Measurements from ENCODE around the gene CGB5.

GRCh38 chr19:49069026-49069425 is 25.4 kb downstream of the CGB5 start:
- TF ChIP-seq, protein P1, sequence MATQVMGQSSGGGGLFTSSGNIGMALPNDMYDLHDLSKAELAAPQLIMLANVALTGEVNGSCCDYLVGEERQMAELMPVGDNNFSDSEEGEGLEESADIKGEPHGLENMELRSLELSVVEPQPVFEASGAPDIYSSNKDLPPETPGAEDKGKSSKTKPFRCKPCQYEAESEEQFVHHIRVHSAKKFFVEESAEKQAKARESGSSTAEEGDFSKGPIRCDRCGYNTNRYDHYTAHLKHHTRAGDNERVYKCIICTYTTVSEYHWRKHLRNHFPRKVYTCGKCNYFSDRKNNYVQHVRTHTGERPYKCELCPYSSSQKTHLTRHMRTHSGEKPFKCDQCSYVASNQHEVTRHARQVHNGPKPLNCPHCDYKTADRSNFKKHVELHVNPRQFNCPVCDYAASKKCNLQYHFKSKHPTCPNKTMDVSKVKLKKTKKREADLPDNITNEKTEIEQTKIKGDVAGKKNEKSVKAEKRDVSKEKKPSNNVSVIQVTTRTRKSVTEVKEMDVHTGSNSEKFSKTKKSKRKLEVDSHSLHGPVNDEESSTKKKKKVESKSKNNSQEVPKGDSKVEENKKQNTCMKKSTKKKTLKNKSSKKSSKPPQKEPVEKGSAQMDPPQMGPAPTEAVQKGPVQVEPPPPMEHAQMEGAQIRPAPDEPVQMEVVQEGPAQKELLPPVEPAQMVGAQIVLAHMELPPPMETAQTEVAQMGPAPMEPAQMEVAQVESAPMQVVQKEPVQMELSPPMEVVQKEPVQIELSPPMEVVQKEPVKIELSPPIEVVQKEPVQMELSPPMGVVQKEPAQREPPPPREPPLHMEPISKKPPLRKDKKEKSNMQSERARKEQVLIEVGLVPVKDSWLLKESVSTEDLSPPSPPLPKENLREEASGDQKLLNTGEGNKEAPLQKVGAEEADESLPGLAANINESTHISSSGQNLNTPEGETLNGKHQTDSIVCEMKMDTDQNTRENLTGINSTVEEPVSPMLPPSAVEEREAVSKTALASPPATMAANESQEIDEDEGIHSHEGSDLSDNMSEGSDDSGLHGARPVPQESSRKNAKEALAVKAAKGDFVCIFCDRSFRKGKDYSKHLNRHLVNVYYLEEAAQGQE (IDR thresholded peaks at IDR 0.05; ENCODE audit: insufficient read depth in 1 of 2, low read depth in 2 of 2, low read length in 1 of 2): no peak
- TF ChIP-seq TCF7L2 (IDR thresholded peaks at IDR 0.05; ENCODE audit: low read depth, low read length): no peak

Measured in Panc1 (cell line).